Natural killer cell (primary cell): ENCODE measurements around the gene PRKCSH. TPM values are rescaled to one million over a fixed set of nuclear protein-coding genes. Genes with fewer than 3 reads are reported as not detected.
A peak's percentile ranks its signal among the peaks of the same experiment; 100 is the strongest.

Source experiments
- ATAC-seq, 3 donors: fragments of 150-1000 bp in 2 of 3; fragments of 200-7000 bp in 1 of 3; cut with Tn5 transposase; 1 replicate in 1 of 3; 2 replicates in 2 of 3; pipeline ENCODE4 v1.10.0; 2021; ENCODE audit warnings: mild to moderate bottlenecking in 2 of 3, moderate library complexity in 2 of 3
- DNase-seq, 2 donors: peaks; one replicate each; pipeline versions ENCODE4 v3.0.0 to v3.0.0-alpha.2; 2013 to 2021; ENCODE audit warnings: mixed read lengths in 1 of 2
- H3K27ac ChIP-seq: one replicate; pipeline ENCODE4 v1.5.1; 2013; ENCODE audit warnings: mild to moderate bottlenecking, low read length
- H3K27me3 ChIP-seq: one replicate; pipeline ENCODE4 v1.6.1; 2013; ENCODE audit warnings: low read length; ENCODE audit not compliant: control insufficient read depth, insufficient read depth
- H3K36me3 ChIP-seq: one replicate; pipeline ENCODE4 v1.6.1; 2013; ENCODE audit warnings: low read length; ENCODE audit not compliant: control insufficient read depth, insufficient read depth
- H3K4me1 ChIP-seq: one replicate; pipeline ENCODE4 v1.6.1; 2013; ENCODE audit warnings: low read length; ENCODE audit not compliant: control insufficient read depth, insufficient read depth
- H3K4me3 ChIP-seq: one replicate; pipeline ENCODE4 v1.5.1; 2013; ENCODE audit warnings: low read length
- H3K9me3 ChIP-seq: one replicate; pipeline ENCODE4 v1.6.1; 2013; ENCODE audit warnings: low read length; ENCODE audit not compliant: control insufficient read depth, insufficient read depth
- H3K27ac Mint-ChIP-seq, 2 donors: one replicate each; pipeline ENCODE4 v1.8.0; 2022; ENCODE audit warnings: mild to moderate bottlenecking in 2 of 2, mixed read lengths in 2 of 2, moderate library complexity in 1 of 2
- H3K27me3 Mint-ChIP-seq, 2 donors: one replicate each; pipeline ENCODE4 v1.8.0; 2022; ENCODE audit warnings: low read depth in 2 of 2, mixed read lengths in 2 of 2
- H3K36me3 Mint-ChIP-seq: one replicate; pipeline ENCODE4 v1.8.0; 2022; ENCODE audit warnings: mixed read lengths
- H3K4me1 Mint-ChIP-seq, 2 donors: one replicate each; pipeline ENCODE4 v1.8.0; 2022; ENCODE audit warnings: mixed read lengths in 2 of 2
- H3K4me3 Mint-ChIP-seq: one replicate; pipeline ENCODE4 v1.8.0; 2022; ENCODE audit warnings: mild to moderate bottlenecking, moderate library complexity, mixed read lengths
- H3K9me3 Mint-ChIP-seq, 2 donors: one replicate each; pipeline ENCODE4 v1.8.0; 2022; ENCODE audit warnings: mixed read lengths in 2 of 2
- WGBS: methylation state at CpG from one replicate; pipeline ENCODE4 v1.1.7; 2013; ENCODE audit warnings: missing lambda C conversion rate; ENCODE audit not compliant: insufficient coverage; 5-methylcytosine and 5-hydroxymethylcytosine counted together
- intact Hi-C: fragments of 100-400 bp; cut with micrococcal nuclease; formaldehyde crosslinking; loops from one replicate; pipeline ENCODE4 v1.14.2; 2022
- total RNA-seq, 4 donors: library from RNA; stranded (reverse); fragments of 120-200 nt in 1 of 4; gene quantifications; one replicate each; pipeline versions ENCODE4 v1.2.3 to v1.2.4, GENCODE V29; 2013 to 2022
- TF ChIP-seq, protein P1 (sequence below): fragments of 200-600 bp; IDR thresholded peaks from one replicate; pipeline ENCODE4 v1.8.0; 2022; ENCODE audit warnings: antibody characterized with exemption

The PRKCSH gene
- total RNA-seq, 3 donors from 2014 or later (not counting 1 experiment from before 2014, with no cell fraction given), result 320 to 367 (median 327) TPM

DNA sequence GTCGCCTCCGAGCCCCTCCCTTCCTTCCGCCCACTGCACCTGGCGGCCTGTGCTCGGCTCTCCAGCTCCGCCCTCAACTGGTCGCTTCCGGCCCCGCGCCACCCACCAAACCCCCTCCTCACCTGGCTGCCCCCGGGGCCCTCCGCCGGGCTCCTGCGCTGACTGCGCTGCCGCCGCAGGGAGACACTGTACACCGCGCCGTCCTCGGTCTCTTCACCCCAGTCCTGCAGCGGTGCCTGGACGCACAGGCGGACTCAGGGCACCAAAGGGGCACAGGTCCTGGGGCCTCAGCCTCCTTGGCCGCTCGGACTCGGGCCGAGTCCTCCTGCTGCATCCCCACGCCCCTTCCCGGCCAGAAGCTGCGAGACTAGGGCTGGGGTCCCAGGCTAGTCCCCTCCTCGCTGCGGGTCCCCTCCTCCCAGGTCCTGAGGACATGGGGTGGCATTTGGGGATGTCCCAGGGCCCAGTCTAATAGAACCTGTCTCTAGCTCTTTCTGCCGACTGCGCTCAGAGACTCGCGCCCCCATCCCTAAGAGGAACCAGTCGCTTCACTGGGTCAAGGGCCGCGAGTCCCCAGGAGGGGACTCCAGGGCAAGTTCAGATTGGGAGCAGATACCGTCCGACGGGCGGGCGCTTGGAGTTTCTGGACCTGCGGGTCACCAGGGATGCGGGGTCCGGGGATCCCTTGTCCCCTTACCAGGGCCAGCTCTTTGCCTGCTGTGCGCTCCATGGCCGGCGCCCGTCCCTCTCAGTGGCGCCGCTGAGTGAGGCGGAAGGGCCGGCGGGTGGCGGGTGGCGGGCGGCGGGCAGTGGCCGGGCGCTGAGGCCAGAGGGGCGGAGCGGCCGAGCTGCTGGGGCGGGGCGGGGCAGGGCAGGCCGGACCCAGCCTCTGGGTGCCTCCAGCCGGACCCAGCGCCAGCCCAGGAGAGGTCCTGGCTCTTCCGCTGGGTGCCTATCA lies 16.6 kb upstream of the PRKCSH start, which contains the start of gene RGL3:
TSS of gene RGL3 (minus strand) at position 766 of the 958 bp plus-strand sequence. CDS start at position 730, 36 bp downstream.
- no peak for DNase-seq
- peaks cover 47% of the 10 kb centered on the region for H3K4me1 ChIP-seq
- Mint-ChIP-seq H3K27me3 (peaks cover 18 to 48% of the 10 kb centered on the region in 2 donors), H3K9me3 (no peaks in the 10 kb centered on the region), H3K4me3 (no peak within 1 kb of the TSS), H3K36me3 (no peaks in the 10 kb centered on the region), H3K27ac (no peak within 1 kb of the TSS), H3K4me1 (peaks cover 30 to 44% of the 10 kb centered on the region in 2 donors)
- intact Hi-C loops, result no loop called here
- no peaks in the 10 kb centered on the region for H3K9me3 ChIP-seq
- H3K27me3 ChIP-seq, result peaks cover 44% of the 10 kb centered on the region
- H3K36me3 ChIP-seq, result no peaks in the 10 kb centered on the region
- no peak within 1 kb of the TSS for H3K27ac ChIP-seq
- TF ChIP-seq, protein P1, sequence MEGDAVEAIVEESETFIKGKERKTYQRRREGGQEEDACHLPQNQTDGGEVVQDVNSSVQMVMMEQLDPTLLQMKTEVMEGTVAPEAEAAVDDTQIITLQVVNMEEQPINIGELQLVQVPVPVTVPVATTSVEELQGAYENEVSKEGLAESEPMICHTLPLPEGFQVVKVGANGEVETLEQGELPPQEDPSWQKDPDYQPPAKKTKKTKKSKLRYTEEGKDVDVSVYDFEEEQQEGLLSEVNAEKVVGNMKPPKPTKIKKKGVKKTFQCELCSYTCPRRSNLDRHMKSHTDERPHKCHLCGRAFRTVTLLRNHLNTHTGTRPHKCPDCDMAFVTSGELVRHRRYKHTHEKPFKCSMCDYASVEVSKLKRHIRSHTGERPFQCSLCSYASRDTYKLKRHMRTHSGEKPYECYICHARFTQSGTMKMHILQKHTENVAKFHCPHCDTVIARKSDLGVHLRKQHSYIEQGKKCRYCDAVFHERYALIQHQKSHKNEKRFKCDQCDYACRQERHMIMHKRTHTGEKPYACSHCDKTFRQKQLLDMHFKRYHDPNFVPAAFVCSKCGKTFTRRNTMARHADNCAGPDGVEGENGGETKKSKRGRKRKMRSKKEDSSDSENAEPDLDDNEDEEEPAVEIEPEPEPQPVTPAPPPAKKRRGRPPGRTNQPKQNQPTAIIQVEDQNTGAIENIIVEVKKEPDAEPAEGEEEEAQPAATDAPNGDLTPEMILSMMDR, result no peak
- no peak for ATAC-seq
- H3K4me3 ChIP-seq, result no peak within 1 kb of the TSS
- 6% methylated on average over 72 of the region's 72 CpGs for WGBS

DNA sequence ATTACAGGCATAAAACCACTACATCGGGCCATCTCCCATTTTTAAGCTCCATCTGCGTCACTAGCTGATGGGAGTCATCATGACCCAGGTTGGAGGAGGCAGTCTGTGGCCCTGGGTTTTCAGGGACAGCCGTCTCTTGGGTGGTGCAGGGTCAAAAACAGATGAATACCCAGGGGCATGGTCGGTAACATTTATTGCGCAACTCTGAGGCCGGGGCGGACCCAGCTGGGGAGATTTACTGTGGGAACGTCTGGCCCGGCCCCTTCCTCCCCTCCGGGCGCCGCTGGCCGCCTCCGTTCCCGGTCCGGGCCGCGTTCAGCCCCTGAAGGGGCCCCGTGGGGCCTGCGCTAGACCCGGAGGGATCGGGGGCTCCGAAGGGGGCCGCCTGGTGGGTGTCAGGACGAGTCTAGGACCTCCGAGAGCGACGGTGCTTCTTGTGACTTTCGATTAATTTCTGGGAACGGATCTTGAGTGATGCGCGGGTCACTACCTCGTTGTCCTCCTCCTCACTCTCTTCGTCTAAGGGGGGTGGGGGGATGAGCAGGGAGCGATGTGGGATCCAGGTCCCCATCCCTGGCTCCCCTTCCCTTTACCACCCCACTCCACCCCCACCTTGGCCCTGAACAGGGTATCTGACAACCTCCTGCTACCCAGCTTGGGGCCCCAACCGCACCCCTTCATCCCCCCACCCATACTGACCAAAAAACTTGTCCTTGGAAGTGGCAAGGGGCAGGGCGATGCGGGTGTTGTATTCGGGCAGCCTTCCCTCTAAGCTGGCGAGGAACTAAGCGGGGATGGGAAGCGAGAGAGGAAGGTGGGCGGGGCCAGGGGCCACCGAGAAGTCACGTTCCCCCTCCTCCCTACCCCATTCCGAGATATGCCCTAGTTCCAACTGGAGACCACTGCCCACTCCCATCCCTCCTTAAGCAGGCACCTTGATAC lies 14.7 kb upstream of the PRKCSH start:
- WGBS, result 2% methylated on average over 40 of the region's 46 CpGs
- DNase-seq (peak in 1 of 2 donors; percentile 34), ATAC-seq (no peak)
- Mint-ChIP-seq H3K4me1 (peaks cover 30 to 46% of the 10 kb centered on the region in 2 donors), H3K9me3 (no peaks in the 10 kb centered on the region), H3K27ac (peak overlapping the region in 1 of 2 donors; percentile 63), H3K4me3 (peak overlapping the region; percentile 86), H3K36me3 (no peaks in the 10 kb centered on the region), H3K27me3 (peaks cover 21 to 51% of the 10 kb centered on the region in 2 donors)
- TF ChIP-seq, protein P1, result no peak
- no peaks in the 10 kb centered on the region for H3K36me3 ChIP-seq
- intact Hi-C loops, result loop anchor here (5.0 kb wide), 1 partner anchor 38 kb away; the partner anchor contains the start of gene EPOR
- peaks cover 49% of the 10 kb centered on the region for H3K27me3 ChIP-seq
- no peaks in the 10 kb centered on the region for H3K9me3 ChIP-seq
- no peak overlapping the region for H3K27ac ChIP-seq
- H3K4me1 ChIP-seq, result peaks cover 50% of the 10 kb centered on the region
- H3K4me3 ChIP-seq, result peak overlapping the region; percentile 13

DNA sequence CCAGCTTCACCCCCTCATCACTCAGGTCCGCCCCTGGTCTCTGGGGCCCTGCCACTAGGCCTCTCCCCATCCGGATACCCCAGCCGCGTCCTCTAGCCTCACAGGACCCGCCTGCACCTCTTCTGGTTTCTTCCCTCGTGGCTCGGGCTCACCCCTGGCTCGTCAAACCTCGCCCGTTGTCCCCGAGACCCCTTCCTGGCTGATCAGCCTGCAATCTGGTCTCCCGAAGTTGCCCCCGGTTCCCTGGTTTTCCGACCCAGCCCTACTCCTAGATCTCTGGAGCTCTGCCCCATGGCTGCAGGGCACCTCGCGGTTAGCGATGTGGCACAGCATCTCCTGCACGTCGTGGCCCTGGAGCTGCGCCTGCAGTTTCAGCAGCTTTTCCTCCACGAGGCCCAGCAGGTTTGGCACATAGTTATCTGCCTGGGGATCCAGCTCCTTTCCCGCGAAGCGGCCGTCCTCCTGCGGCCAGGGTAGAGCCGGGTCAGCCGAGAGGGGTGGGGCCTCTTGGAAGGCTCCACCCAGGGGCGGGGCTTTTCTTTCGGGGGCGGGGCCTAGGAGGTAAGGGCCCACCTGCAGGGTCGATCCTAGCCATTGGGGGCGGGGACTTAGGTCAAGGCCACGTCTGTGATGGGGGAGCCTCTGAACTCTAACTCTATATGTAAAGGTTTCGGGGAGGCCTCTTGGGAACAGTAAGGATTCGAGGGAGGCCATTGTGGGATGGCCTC lies 13.9 kb upstream of the PRKCSH start:
- H3K36me3 Mint-ChIP-seq, result no peaks in the 10 kb centered on the region
- TF ChIP-seq, protein P1, result no peak
- Histone ChIP-seq H3K4me3 (peak overlapping the region; percentile 13), H3K27ac (no peak overlapping the region), H3K36me3 (no peaks in the 10 kb centered on the region), H3K9me3 (no peaks in the 10 kb centered on the region), H3K27me3 (peaks cover 49% of the 10 kb centered on the region), H3K4me1 (peaks cover 50% of the 10 kb centered on the region)
- intact Hi-C loops, result loop anchor here (5.0 kb wide), 1 partner anchor 39 kb away; the partner anchor contains the start of gene EPOR
- H3K9me3 Mint-ChIP-seq, result no peaks in the 10 kb centered on the region
- peak overlapping the region in 1 of 2 donors; percentile 63 for H3K27ac Mint-ChIP-seq
- peaks cover 21 to 48% of the 10 kb centered on the region in 2 donors for H3K27me3 Mint-ChIP-seq
- H3K4me3 Mint-ChIP-seq, result peak overlapping the region; percentile 86
- H3K4me1 Mint-ChIP-seq, result peaks cover 30 to 46% of the 10 kb centered on the region in 2 donors
- DNase-seq (peak; percentile 47 to 57), ATAC-seq (peak; percentile 63 to 68 (median 65))
- WGBS, result 9% methylated on average over 36 of the region's 36 CpGs
